Astrocyte (in vitro differentiated cells and primary cell): Measurements from ENCODE around the gene GOPC.

Experiments used
- EZH2 ChIP-seq: IDR thresholded peaks from 2 replicates; pipeline ENCODE4 v1.6.1; 2012; ENCODE audit warnings: mild to moderate bottlenecking, low read length, inconsistent platforms; ENCODE audit not compliant: insufficient read depth
- TF ChIP-seq, protein P1 (sequence below): IDR thresholded peaks from 2 replicates; pipeline ENCODE4 v1.5.1; 2011; ENCODE audit warnings: low read depth, mild to moderate bottlenecking, inconsistent platforms, low read length, moderate library complexity; ENCODE audit not compliant: insufficient read depth

- TF ChIP-seq, protein P1, sequence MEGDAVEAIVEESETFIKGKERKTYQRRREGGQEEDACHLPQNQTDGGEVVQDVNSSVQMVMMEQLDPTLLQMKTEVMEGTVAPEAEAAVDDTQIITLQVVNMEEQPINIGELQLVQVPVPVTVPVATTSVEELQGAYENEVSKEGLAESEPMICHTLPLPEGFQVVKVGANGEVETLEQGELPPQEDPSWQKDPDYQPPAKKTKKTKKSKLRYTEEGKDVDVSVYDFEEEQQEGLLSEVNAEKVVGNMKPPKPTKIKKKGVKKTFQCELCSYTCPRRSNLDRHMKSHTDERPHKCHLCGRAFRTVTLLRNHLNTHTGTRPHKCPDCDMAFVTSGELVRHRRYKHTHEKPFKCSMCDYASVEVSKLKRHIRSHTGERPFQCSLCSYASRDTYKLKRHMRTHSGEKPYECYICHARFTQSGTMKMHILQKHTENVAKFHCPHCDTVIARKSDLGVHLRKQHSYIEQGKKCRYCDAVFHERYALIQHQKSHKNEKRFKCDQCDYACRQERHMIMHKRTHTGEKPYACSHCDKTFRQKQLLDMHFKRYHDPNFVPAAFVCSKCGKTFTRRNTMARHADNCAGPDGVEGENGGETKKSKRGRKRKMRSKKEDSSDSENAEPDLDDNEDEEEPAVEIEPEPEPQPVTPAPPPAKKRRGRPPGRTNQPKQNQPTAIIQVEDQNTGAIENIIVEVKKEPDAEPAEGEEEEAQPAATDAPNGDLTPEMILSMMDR: no peak
- no peak for TF ChIP-seq EZH2
Observed at GRCh38 chr6:117536317-117536716, 66.0 kb downstream of the GOPC start.
